ENCODE results near the gene DPCD.

GRCh38 chr10:101565370-101565900 lies 22.7 kb upstream of the DPCD start:
- TF ChIP-seq CTCF (conservative IDR thresholded peaks at IDR 0.05) = no peak
- TF ChIP-seq EZH2 (IDR thresholded peaks at IDR 0.05; ENCODE audit: low read depth) = no peak

All from PC-9 (cell line).